Ovary (tissue), 9 donors: ENCODE measurements around the gene SMG9. TPM values are rescaled to one million over a fixed set of nuclear protein-coding genes. Genes with fewer than 3 reads are reported as not detected.

Source experiments
- DNase-seq, 5 donors: peaks; one replicate each; pipeline ENCODE4 v3.0.0-alpha.2; 2019 to 2020
- H3K27ac ChIP-seq, 2 donors: fragments of 200-600 bp; one replicate each; pipeline versions ENCODE4 v1.5.1 to v1.8.0; 2019 to 2022
- H3K27me3 ChIP-seq: fragments of 200-600 bp; one replicate; pipeline ENCODE4 v1.8.0; 2022
- H3K36me3 ChIP-seq: fragments of 200-600 bp; sonication (generic); one replicate; pipeline ENCODE4 v1.5.1; 2019
- H3K4me1 ChIP-seq: one replicate; pipeline ENCODE4 v1.8.1; 2013; ENCODE audit warnings: mild to moderate bottlenecking, moderate library complexity; ENCODE audit not compliant: insufficient read depth
- H3K4me3 ChIP-seq: fragments of 200-600 bp; sonication (generic); one replicate; pipeline ENCODE4 v1.5.1; 2017
- H3K9me3 ChIP-seq, 2 donors: fragments of 200-600 bp in 1 of 2; sonication (generic) in 1 of 2; one replicate each; pipeline versions ENCODE4 v1.5.1 to v1.8.1; 2013 to 2019; ENCODE audit warnings: mild to moderate bottlenecking in 1 of 2, moderate library complexity in 1 of 2
- CTCF ChIP-seq, 3 donors: fragments of 450-650 bp in 2 of 3; fragments of 200-600 bp in 1 of 3; IDR thresholded peaks; one replicate each; pipeline versions ENCODE4 v1.5.1 to v1.8.0; 2016 to 2022; ENCODE audit warnings: antibody characterized with exemption in 3 of 3, mild to moderate bottlenecking in 1 of 3
- EP300 ChIP-seq: sonication (generic); formaldehyde crosslinking; IDR thresholded peaks from one replicate; pipeline ENCODE4 v1.6.1; 2017; ENCODE audit warnings: antibody characterized with exemption
- POLR2A ChIP-seq: fragments of 450-650 bp; IDR thresholded peaks from one replicate; pipeline ENCODE4 v1.6.1; 2017; ENCODE audit warnings: antibody characterized with exemption, mild to moderate bottlenecking, moderate library complexity
- WGBS, 3 donors: extraction: QIAGEN DNeasy Blood & Tissue Kit in 1 of 3; methylation state at CpG; one replicate each; pipeline versions ENCODE4 v1.1.5 to v1.1.7; 2013 to 2017; 5-methylcytosine and 5-hydroxymethylcytosine counted together
- intact Hi-C, 4 donors: fragments of 100-400 bp; cut with DNase I; formaldehyde crosslinking; loops; one replicate each; pipeline versions ENCODE4 v1.11.0 to v1.15.1; 2022 to 2023
- polyA plus RNA-seq, 2 donors: library from polyadenylated mRNA; stranded (reverse); fragments of 200-250 nt in 1 of 2; fragments of 350-450 nt in 1 of 2; fragmentation: Illumina TruSeq in 1 of 2; extraction: RNeasy Lipid Tissue Mini Kit (QIAGEN cat#74804) in 1 of 2; gene quantifications; one replicate each; pipeline ENCODE4 v1.2.3, GENCODE V29; 2013 to 2014
- total RNA-seq, 7 donors: library from RNA; depleted of rRNA in 2 of 7; stranded (reverse); fragments of >200 nt in 2 of 7; fragmentation: NEBNext Ultra II Directional in 3 of 7; extraction: Animal tissue kit (Norgen Biotek cat#: 25700) in 3 of 7; gene quantifications; one replicate each; pipeline versions ENCODE4 v1.1.0 to v1.2.4, GENCODE V29; 2016 to 2023
- donor health status: DM: no; HTN: no; CAD: no; lungs with moderate emphysema.
- donor health status: DM: no; HTN: no; CAD: no.
- donor health status: Bipolar disorder and iron deficiency.
- donor health status: DM: yes; HTN: yes; CAD: no.
- donor health status: DM: no; HTN: no; CAD: no.
- donor health status: DM: yes; HTN: yes; CAD: no.

Gene SMG9
- total and polyA plus RNA-seq, 9 donors, result 13.9 to 34.8 (median 23.9) TPM

GRCh38 chr19:43724896-43725295 lies 29.9 kb downstream of the SMG9 start:
- Histone ChIP-seq H3K4me1 (no peaks in the 10 kb centered on the region), H3K9me3 (no peaks in the 10 kb centered on the region), H3K4me3 (no peak overlapping the region), H3K36me3 (no peaks in the 10 kb centered on the region), H3K27ac (no peak overlapping the region), H3K27me3 (no peaks in the 10 kb centered on the region)
- intact Hi-C loops, result no loop called here
- 58 to 69% (median 62%) methylated on average over 8 of the region's 8 CpGs for WGBS, 3 donors
- TF ChIP-seq POLR2A (no peak), EP300 (no peak), CTCF (IDR thresholded peaks at IDR 0.05) (no peak)
- DNase-seq, result no peak

- H3K27ac ChIP-seq, result no peak overlapping the region
- no peak overlapping the region for H3K4me3 ChIP-seq
- DNase-seq, result no peak
- H3K4me1 ChIP-seq, result no peaks in the 10 kb centered on the region
- no peaks in the 10 kb centered on the region for H3K27me3 ChIP-seq
- no peaks in the 10 kb centered on the region for H3K9me3 ChIP-seq
- no peaks in the 10 kb centered on the region for H3K36me3 ChIP-seq
- 46 to 57% (median 52%) methylated on average over 8 of the region's 8 CpGs for WGBS, 3 donors
- intact Hi-C loops, result no loop called here
- TF ChIP-seq CTCF (IDR thresholded peaks at IDR 0.05) (no peak), EP300 (no peak), POLR2A (no peak)
Observed at GRCh38 chr19:43723588-43723987, 31.2 kb downstream of the SMG9 start.

- Histone ChIP-seq H3K4me1 (no peaks in the 10 kb centered on the region), H3K27ac (no peak overlapping the region), H3K4me3 (no peak overlapping the region), H3K27me3 (no peaks in the 10 kb centered on the region), H3K36me3 (no peaks in the 10 kb centered on the region), H3K9me3 (no peaks in the 10 kb centered on the region)
- 73 to 86% (median 77%) methylated on average over 5 of the region's 5 CpGs for WGBS, 3 donors
- no peak for DNase-seq
- TF ChIP-seq POLR2A (no peak), CTCF (IDR thresholded peaks at IDR 0.05) (no peak), EP300 (no peak)
- intact Hi-C loops, result no loop called here
Observed at GRCh38 chr19:43721469-43722048, 33.2 kb downstream of the SMG9 start.

- intact Hi-C loops, result no loop called here
- 77 to 85% (median 84%) methylated on average over 10 of the region's 10 CpGs for WGBS, 3 donors
Observed at GRCh38 chr19:43720936-43721335, 33.8 kb downstream of the SMG9 start.

More at GRCh38 chr19:43720936-43721335, 33.8 kb downstream of the SMG9 start:
- TF ChIP-seq CTCF (IDR thresholded peaks at IDR 0.05), result no peak
- no peak for TF ChIP-seq POLR2A
- no peak for TF ChIP-seq EP300
- no peaks in the 10 kb centered on the region for H3K27me3 ChIP-seq
- no peak overlapping the region for H3K4me3 ChIP-seq
- no peak overlapping the region for H3K27ac ChIP-seq
- H3K4me1 ChIP-seq, result no peaks in the 10 kb centered on the region
- DNase-seq, result no peak
- no peaks in the 10 kb centered on the region for H3K36me3 ChIP-seq
- H3K9me3 ChIP-seq, result no peaks in the 10 kb centered on the region
